Dendritic cell treated with granulocyte-macrophage colony-stimulating factor and Interleukin-4, amounts not matched to agents 40 ng/mL and 50 ng/mL, for 4 days (primary cell): Measurements from ENCODE around the gene MAT1A.
"Not testable (repeated sequence)": the region's sequence is repeated elsewhere in the genome, so short reads cannot be mapped to it uniquely, and the experiment has no call there.

Experiments
- H3K27ac Mint-ChIP-seq: one replicate; pipeline ENCODE4 v1.8.0; 2022; ENCODE audit warnings: mild to moderate bottlenecking, mixed read lengths
- H3K27me3 Mint-ChIP-seq: one replicate; pipeline ENCODE4 v1.8.0; 2022; ENCODE audit warnings: mild to moderate bottlenecking, mixed read lengths
- H3K36me3 Mint-ChIP-seq: one replicate; pipeline ENCODE4 v1.8.0; 2022; ENCODE audit warnings: low read depth, mixed read lengths
- H3K4me1 Mint-ChIP-seq: one replicate; pipeline ENCODE4 v1.8.0; 2022; ENCODE audit warnings: low read depth, mixed read lengths
- H3K4me3 Mint-ChIP-seq: one replicate; pipeline ENCODE4 v1.8.0; 2022; ENCODE audit warnings: mild to moderate bottlenecking, moderate library complexity, mixed read lengths
- H3K9me3 Mint-ChIP-seq: one replicate; pipeline ENCODE4 v1.8.0; 2022; ENCODE audit warnings: mixed read lengths
- intact Hi-C: fragments of 100-400 bp; cut with micrococcal nuclease; formaldehyde crosslinking; loops from one replicate; pipeline ENCODE4 v1.15.0; 2022

The MAT1A gene

DNA sequence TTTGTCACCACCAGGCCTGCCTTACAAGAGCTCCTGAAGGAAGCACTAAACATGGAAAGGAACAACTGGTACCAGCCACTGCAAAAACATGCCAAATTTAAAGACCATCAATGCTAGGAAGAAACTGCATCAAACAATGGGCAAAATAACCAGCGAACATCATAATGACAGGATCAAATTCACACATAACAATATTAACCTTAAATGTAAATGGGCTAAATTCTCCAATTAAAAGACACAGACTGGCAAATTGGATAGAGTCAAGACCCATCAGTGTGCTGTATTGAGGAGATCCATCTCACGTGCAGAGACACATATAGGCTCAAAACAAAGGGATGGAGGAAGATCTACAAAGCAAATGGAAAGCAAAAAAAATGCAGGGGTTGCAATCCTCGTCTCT, 16.5 kb upstream of the MAT1A start:
- H3K27ac Mint-ChIP-seq, intact Hi-C loops, H3K4me1 Mint-ChIP-seq: not testable (repeated sequence)

DNA sequence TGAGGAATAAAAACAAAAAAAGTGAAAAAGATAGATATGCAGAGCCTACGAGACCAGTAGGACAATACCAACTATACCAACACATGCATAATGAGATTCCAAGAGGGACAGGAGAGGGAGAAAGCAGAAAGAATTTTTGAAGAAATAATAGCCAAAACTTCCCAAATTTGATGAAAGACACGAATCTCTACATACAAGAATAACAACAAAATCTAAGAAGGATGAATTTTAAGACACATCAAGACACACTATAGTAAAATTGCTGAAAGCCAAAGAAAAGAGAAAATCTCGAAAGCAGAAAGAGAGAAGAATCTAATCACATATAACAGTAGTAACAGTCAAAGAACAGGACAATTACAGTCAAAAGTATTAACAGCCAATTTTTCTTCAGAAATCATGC, 7.5 kb upstream of the MAT1A start:
- no peaks in the 10 kb centered on the region for H3K36me3 Mint-ChIP-seq
- no peak overlapping the region for H3K27ac Mint-ChIP-seq
- H3K4me3 Mint-ChIP-seq = no peak overlapping the region
- H3K4me1 Mint-ChIP-seq = no peaks in the 10 kb centered on the region
- H3K27me3 Mint-ChIP-seq = peaks cover 4% of the 10 kb centered on the region
- intact Hi-C loops = no loop called here
- peaks cover 40% of the 10 kb centered on the region for H3K9me3 Mint-ChIP-seq

More for the DNA sequence above, 16.5 kb upstream of the MAT1A start:
- peaks cover 28% of the 10 kb centered on the region for H3K9me3 Mint-ChIP-seq
- H3K27me3 Mint-ChIP-seq, H3K36me3 Mint-ChIP-seq, H3K4me3 Mint-ChIP-seq: not testable (repeated sequence)

DNA sequence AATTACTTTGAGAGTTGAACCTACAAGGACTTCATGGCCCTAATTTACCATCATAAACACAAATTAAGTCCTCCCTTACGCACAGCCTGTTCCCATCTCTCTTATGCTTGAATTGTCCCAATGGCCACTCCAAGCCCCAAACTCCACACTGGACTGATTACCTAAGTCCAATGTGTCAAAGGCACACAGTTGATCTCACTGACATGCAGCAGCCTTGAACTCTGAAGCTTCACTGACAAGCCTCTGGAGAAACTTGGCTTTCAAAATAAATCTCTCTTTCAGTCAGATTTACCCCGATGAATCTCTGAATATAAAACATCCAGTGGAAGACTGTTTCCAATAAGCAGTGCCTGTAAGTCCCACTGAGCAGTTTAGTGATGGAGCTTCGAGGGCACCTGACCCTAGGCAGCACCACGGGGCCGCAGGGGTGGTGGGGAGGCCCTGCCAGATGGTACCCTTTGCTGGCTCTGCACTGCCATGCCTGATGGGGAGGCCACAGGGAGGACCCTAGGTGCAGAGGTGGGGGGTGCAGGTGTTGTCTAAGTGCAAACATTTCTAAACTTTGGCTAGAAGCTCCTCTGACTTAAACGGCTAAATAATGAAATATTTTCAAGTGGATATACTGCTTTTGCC, 3.3 kb upstream of the MAT1A start:
- H3K9me3 Mint-ChIP-seq = peaks cover 25% of the 10 kb centered on the region
- no peak overlapping the region for H3K4me3 Mint-ChIP-seq
- intact Hi-C loops = no loop called here
- H3K4me1 Mint-ChIP-seq = peaks cover 6% of the 10 kb centered on the region
- no peak overlapping the region for H3K27ac Mint-ChIP-seq
- H3K27me3 Mint-ChIP-seq = peaks cover 9% of the 10 kb centered on the region
- no peaks in the 10 kb centered on the region for H3K36me3 Mint-ChIP-seq

GRCh38 chr10:80290474-80291220, 1.2 kb upstream of the MAT1A start:
- Mint-ChIP-seq H3K4me3 (no peak overlapping the region), H3K27ac (no peak overlapping the region), H3K9me3 (peaks cover 7% of the 10 kb centered on the region), H3K4me1 (peaks cover 6% of the 10 kb centered on the region), H3K36me3 (no peaks in the 10 kb centered on the region), H3K27me3 (peaks cover 7% of the 10 kb centered on the region)
- intact Hi-C loops = no loop called here

DNA sequence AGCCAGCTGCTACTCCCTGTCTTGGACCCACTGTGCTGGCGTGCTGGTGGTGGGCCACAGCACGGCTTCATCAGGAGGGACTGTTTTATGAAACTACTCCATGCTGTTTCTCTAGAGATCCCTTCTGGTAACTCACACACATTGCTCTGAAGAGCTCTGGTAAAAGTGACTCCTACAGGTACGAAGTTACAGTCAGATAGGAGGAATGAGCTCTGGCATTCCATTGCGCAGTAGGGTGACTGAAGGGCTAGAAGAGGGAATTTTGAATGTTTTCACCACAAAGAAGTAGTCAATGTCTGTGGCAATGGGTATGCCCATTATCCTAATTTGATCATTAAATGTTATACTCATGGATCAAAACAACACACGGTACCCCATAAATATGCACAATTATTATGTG, 609 bp downstream of the MAT1A start:
- H3K36me3 Mint-ChIP-seq = no peaks in the 10 kb centered on the region
- no peak overlapping the region for H3K4me3 Mint-ChIP-seq
- intact Hi-C loops = no loop called here
- H3K4me1 Mint-ChIP-seq = peaks cover 6% of the 10 kb centered on the region
- no peaks in the 10 kb centered on the region for H3K9me3 Mint-ChIP-seq
- peaks cover 7% of the 10 kb centered on the region for H3K27me3 Mint-ChIP-seq
- H3K27ac Mint-ChIP-seq = no peak overlapping the region

GRCh38 chr10:80284522-80284921, 4.9 kb downstream of the MAT1A start:
- Mint-ChIP-seq H3K9me3 (no peaks in the 10 kb centered on the region), H3K4me1 (peaks cover 5% of the 10 kb centered on the region), H3K27me3 (peaks cover 7% of the 10 kb centered on the region), H3K27ac (no peak overlapping the region), H3K36me3 (no peaks in the 10 kb centered on the region), H3K4me3 (no peak overlapping the region)
- intact Hi-C loops = no loop called here

- intact Hi-C loops = no loop called here
- no peak overlapping the region for H3K27ac Mint-ChIP-seq
- peaks cover 4% of the 10 kb centered on the region for H3K27me3 Mint-ChIP-seq
- H3K4me3 Mint-ChIP-seq = no peak overlapping the region
- no peaks in the 10 kb centered on the region for H3K9me3 Mint-ChIP-seq
- no peaks in the 10 kb centered on the region for H3K4me1 Mint-ChIP-seq
- H3K36me3 Mint-ChIP-seq = no peaks in the 10 kb centered on the region
These were observed 5.8 kb downstream of the MAT1A start for GRCh38 chr10:80283536-80284199.

- Mint-ChIP-seq H3K9me3 (no peaks in the 10 kb centered on the region), H3K27me3 (peaks cover 2% of the 10 kb centered on the region), H3K27ac (no peak overlapping the region), H3K4me3 (no peak overlapping the region), H3K4me1 (no peaks in the 10 kb centered on the region), H3K36me3 (no peaks in the 10 kb centered on the region)
- intact Hi-C loops = no loop called here
These were observed 6.3 kb downstream of the MAT1A start for GRCh38 chr10:80283119-80283518.

DNA sequence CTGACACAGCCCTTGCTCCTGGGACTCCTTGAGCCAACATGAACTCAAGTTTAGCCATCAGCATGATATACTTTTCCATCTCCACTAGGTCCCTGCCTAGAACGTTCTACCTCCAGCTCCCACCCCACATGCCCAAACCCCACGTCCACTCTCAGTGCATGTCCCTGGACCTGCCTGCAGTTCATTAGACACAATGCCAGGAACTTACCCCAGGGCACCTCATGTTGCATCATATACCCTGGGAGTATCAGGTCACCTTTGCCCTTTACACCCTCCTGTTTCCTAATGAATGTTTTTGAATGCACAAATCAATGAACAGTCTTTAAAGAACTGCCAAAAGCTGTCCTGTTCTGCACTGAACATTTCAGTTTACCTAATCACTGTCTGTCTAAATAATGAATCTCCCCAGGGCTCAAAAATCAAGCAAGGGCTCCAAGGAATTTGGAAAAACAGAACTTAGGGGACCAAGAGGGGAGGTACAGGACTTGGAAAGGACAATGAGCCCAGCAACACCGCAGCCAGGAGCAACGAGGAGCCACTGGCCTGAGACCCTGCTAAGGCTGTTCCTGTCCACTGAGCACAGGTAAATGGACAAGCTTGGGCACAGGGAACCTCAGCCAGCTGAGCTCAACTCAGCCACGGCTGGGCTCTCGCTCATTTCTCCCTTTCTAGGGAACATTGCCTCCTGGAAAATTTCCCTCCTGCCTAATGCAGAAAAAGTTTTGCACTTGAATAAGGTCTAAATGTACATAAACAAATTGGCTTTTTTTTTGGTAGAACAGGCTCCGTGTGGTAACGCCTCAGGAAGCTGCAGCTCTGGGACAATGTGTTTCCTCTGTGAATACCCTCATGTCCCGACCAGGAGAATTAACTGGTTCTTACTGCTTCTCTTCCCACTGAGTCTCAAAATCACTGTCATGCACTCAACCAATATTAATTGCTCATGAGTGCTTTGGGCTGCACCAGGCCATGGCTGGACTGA, 7.4 kb downstream of the MAT1A start:
- Mint-ChIP-seq H3K4me1 (no peaks in the 10 kb centered on the region), H3K27me3 (peaks cover 2% of the 10 kb centered on the region), H3K36me3 (no peaks in the 10 kb centered on the region), H3K27ac (no peak overlapping the region), H3K9me3 (no peaks in the 10 kb centered on the region), H3K4me3 (no peak overlapping the region)
- intact Hi-C loops = no loop called here

GRCh38 chr10:80281292-80281691, 8.2 kb downstream of the MAT1A start:
- intact Hi-C loops = no loop called here
- Mint-ChIP-seq H3K27me3 (peaks cover 2% of the 10 kb centered on the region), H3K27ac (no peak overlapping the region), H3K36me3 (no peaks in the 10 kb centered on the region), H3K9me3 (no peaks in the 10 kb centered on the region), H3K4me1 (no peaks in the 10 kb centered on the region), H3K4me3 (no peak overlapping the region)

GRCh38 chr10:80280071-80280800, 9.2 kb downstream of the MAT1A start:
- Mint-ChIP-seq H3K9me3 (no peaks in the 10 kb centered on the region), H3K4me3 (no peak overlapping the region), H3K27me3 (peaks cover 2% of the 10 kb centered on the region), H3K36me3 (no peaks in the 10 kb centered on the region), H3K4me1 (no peaks in the 10 kb centered on the region), H3K27ac (no peak overlapping the region)
- intact Hi-C loops = no loop called here

- intact Hi-C loops = no loop called here
- Mint-ChIP-seq H3K27me3 (peaks cover 2% of the 10 kb centered on the region), H3K4me1 (no peaks in the 10 kb centered on the region), H3K4me3 (no peak overlapping the region), H3K27ac (no peak overlapping the region), H3K36me3 (no peaks in the 10 kb centered on the region), H3K9me3 (no peaks in the 10 kb centered on the region)
These were observed 10.3 kb downstream of the MAT1A start for GRCh38 chr10:80279146-80279545.

- Mint-ChIP-seq H3K36me3 (no peaks in the 10 kb centered on the region), H3K27ac (no peak overlapping the region), H3K9me3 (no peaks in the 10 kb centered on the region), H3K27me3 (peaks cover 2% of the 10 kb centered on the region), H3K4me3 (no peak overlapping the region), H3K4me1 (no peaks in the 10 kb centered on the region)
- intact Hi-C loops = no loop called here
These were observed 11.0 kb downstream of the MAT1A start for GRCh38 chr10:80278480-80278879.
